Activated CD4-positive, alpha-beta T cell treated with anti-CD3 and anti-CD28 coated beads for 24 hours (primary cell): Measurements from ENCODE around the gene SLC39A7.

Experiments
- DNase-seq, 2 donors: peaks; one replicate each; pipeline ENCODE4 v3.0.0-alpha.2; 2020; ENCODE audit warnings: low read depth in 2 of 2

The SLC39A7 gene

GRCh38 chr6:33170176-33171015 is 30.3 kb upstream of the SLC39A7 start:
- DNase-seq = no peak

GRCh38 chr6:33171016-33171879 is 29.4 kb upstream of the SLC39A7 start:
- no peak for DNase-seq

GRCh38 chr6:33171880-33172687 is 28.6 kb upstream of the SLC39A7 start:
- no peak for DNase-seq

- DNase-seq = no peak
Observed at GRCh38 chr6:33172688-33173534, 27.8 kb upstream of the SLC39A7 start.

- DNase-seq = no peak
Observed at GRCh38 chr6:33173535-33174180, 27.0 kb upstream of the SLC39A7 start.

- DNase-seq = no peak
Observed at GRCh38 chr6:33174784-33175183, 25.9 kb upstream of the SLC39A7 start.

- no peak for DNase-seq
Observed at GRCh38 chr6:33175436-33176069, 25.1 kb upstream of the SLC39A7 start.

- DNase-seq = no peak
Observed at GRCh38 chr6:33176906-33177305, 23.8 kb upstream of the SLC39A7 start.

GRCh38 chr6:33177552-33178446 is 22.9 kb upstream of the SLC39A7 start:
- DNase-seq = no peak

GRCh38 chr6:33178755-33179475 is 21.8 kb upstream of the SLC39A7 start:
- DNase-seq = no peak

GRCh38 chr6:33181141-33181540 is 19.5 kb upstream of the SLC39A7 start:
- no peak for DNase-seq

GRCh38 chr6:33183071-33183683 is 17.5 kb upstream of the SLC39A7 start:
- DNase-seq = no peak

- DNase-seq = no peak
Observed at GRCh38 chr6:33185190-33185589, 15.5 kb upstream of the SLC39A7 start.

GRCh38 chr6:33185654-33186187 is 14.9 kb upstream of the SLC39A7 start:
- DNase-seq = no peak

GRCh38 chr6:33187809-33188208 is 12.9 kb upstream of the SLC39A7 start:
- no peak for DNase-seq

GRCh38 chr6:33189164-33189563 is 11.5 kb upstream of the SLC39A7 start:
- no peak for DNase-seq

GRCh38 chr6:33189625-33190448 is 10.8 kb upstream of the SLC39A7 start:
- no peak for DNase-seq
